Activated gamma-delta T cell treated with anti-CD3 and anti-CD28 coated beads, Interleukin-2, amount 50 U/mL, for 16 hours (primary cell): ENCODE results near the gene POLD4.
A peak's percentile ranks its signal among the peaks of the same experiment; 100 is the strongest.
"Not testable (repeated sequence)": the region's sequence is repeated elsewhere in the genome, so short reads cannot be mapped to it uniquely, and the experiment has no call there.

Source experiments
- DNase-seq: peaks from one replicate; pipeline ENCODE4 v3.0.0-alpha.2; 2020; ENCODE audit warnings: low read depth

The POLD4 gene

GRCh38 chr11:67353317-67354074 lies at the start of gene POLD4:
Gene POLD4, minus strand, starts transcription at chr11:67353546. Its CDS starts 147 bp downstream, at chr11:67353399.
- peak; percentile 95 for DNase-seq

DNA sequence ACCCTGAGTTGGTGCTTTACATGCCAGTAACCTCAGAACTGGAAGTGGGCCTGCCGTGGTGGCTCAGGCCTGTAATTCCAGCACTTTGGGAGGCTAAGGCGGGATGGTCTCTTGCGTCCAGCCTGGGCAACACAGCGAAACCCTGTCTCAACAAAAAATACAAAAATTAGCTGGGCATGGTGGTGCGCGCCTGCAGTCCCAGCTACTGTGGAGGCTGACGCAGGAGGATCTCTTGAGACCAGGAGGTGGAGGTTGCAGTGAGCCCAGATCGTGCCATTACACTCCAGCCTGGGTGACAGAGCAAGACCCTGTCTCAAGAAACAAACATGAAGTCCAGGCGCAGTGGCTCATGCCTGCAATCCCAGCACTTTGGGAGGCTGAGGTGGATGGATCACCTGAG lies 49.7 kb upstream of the POLD4 start:
- DNase-seq, result not testable (repeated sequence)

- DNase-seq, result not testable (repeated sequence)
These were observed 49.0 kb upstream of the POLD4 start for GRCh38 chr11:67402192-67402839.

GRCh38 chr11:67401495-67402191 lies 48.3 kb upstream of the POLD4 start, which contains the start of gene PPP1CA:
Gene PPP1CA, minus strand, starts transcription at chr11:67401858. Its CDS starts 76 bp downstream, at chr11:67401782.
- peak; percentile 88 for DNase-seq

DNA sequence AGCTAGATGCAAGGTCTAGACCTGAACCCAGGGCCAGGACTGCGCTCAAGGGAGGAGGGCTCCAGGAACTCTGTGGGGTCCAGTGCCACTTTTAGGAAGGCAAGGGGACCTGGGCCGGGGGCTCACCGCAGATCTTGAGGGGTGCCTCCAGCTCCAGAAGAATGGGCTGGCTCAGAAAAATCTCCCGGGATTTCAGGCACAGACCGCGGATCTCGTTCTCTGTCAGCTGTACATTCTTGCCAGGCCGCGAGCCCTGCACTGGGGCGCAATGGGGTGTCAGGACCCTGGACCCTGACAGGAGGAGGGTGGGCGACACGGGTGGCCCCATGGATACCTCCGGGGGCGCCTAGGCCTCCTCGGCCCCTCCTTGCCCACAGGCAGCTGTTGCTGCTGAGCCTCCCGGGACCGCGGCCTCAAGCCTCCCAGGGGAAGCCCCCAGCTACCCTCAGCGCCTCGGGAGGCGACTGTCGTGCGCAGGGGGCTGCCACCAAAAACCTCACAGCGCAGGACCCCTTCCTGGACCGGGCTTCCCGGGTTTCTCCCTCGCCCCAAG lies 47.7 kb upstream of the POLD4 start:
- no peak for DNase-seq

DNA sequence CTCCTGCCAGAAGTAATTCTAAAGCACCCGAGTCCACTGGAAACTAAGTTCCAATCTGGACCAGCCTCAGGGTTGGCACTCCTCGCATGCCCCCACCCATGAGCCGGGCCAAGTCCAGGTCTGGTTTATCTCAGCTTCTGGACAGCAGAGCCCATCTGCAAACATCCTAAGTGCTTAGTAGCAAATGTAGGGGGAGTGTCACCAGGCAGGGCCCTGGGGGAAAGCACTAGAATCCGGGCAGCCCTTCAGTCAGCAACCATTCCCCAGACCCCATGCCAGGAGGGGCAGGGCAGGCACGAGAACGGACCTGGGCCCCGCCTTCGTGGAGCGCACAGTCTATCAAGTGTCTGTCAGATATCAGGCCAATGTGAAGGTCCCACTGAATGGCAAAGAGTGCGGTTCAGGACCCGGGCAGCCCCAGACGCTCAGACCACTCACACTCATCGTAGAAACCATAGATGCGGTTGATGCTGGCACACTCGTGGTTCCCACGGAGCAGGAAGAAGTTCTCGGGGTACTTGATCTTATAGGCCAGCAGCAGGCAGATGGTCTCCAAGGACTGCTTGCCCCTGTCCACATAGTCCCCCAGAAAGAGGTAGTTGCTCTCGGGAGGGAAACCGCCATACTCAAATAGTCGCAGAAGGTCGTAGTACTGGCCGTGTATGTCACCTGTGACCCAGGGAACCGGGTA lies 47.0 kb upstream of the POLD4 start:
- no peak for DNase-seq

DNA sequence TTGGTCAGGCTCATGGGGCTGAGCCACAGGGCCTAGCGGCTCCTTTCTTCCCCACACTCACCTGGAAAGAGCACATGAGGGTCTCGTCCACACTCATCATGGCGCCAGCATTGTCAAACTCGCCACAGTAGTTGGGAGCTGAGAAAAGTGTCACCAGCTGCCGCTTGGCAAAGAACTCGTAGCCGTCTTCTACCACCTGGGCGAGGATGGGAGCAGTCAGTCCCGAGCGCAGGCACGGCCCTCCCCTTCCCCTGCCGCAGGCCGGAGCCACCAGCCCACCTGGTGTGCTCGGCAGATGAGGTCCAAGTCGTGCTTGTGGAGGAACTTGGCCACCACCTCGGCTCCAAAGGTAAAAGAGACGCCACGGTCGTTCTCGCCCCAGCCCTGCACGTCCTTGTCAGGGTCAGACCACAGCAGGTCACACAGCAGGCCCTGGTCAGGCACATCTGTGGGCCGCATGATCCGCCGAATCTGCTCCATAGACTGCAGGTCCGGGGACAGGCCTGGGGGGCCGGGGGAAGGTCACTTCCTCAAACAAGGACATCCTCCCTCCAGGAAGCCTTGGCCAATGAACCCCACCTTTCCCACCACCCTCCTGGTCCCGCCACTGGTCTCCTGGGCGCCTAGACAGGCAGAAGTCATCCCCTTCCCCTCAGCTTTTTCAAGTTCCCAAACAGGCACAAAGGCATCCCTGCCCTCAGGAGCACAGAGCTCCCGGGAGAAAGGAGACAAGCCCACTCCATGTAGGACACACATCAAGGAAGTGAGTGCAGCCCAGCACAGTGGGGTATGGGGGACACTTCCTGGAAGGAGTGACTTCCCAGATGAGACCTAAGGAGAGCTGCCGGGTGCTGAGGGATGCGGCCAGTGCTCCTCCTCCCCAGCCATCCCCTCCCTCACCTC lies 45.6 kb upstream of the POLD4 start:
- DNase-seq, result no peak

- DNase-seq, result no peak
These were observed 44.8 kb upstream of the POLD4 start for GRCh38 chr11:67397986-67398660.

- no peak for DNase-seq
These were observed 44.2 kb upstream of the POLD4 start for GRCh38 chr11:67397536-67397935.

DNA sequence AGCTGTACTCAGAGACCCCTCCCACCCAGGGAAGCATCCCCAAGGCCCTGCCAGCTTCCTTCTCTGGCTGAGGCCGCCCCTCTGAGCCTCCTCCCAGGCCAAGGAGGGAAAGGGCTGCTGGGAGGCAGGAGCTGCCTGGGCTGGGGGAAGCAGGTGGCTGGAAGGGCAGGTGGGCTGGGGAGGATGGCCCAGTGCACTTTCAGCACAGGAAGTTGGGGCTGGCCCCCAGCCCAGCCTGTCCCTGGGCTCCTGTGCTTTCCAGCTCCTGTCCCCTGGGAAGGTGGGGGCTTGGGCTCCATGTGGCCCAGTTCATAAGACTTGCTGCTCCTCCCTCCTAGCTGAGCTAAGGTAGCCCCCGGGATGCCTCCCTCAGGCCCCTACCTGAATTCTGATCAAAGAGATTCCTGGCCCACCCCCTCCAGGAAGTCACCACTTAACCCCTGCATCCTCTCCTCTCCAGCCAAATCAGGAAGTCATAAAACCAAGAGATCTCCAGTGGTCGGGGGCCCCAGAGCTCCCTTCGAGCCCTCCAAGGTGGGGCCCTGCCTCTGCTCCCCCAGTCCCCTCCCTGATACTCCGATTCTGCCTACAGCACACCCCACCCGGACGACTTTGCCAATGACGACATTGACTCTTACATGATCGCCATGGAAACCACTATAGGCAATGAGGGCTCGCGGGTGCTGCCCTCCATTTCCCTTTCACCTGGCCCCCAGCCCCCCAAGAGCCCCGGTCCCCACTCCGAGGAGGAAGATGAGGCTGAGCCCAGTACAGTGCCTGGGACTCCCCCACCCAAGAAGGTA lies 43.4 kb upstream of the POLD4 start:
- no peak for DNase-seq

GRCh38 chr11:67396259-67396581 lies 42.9 kb upstream of the POLD4 start:
- no peak for DNase-seq

DNA sequence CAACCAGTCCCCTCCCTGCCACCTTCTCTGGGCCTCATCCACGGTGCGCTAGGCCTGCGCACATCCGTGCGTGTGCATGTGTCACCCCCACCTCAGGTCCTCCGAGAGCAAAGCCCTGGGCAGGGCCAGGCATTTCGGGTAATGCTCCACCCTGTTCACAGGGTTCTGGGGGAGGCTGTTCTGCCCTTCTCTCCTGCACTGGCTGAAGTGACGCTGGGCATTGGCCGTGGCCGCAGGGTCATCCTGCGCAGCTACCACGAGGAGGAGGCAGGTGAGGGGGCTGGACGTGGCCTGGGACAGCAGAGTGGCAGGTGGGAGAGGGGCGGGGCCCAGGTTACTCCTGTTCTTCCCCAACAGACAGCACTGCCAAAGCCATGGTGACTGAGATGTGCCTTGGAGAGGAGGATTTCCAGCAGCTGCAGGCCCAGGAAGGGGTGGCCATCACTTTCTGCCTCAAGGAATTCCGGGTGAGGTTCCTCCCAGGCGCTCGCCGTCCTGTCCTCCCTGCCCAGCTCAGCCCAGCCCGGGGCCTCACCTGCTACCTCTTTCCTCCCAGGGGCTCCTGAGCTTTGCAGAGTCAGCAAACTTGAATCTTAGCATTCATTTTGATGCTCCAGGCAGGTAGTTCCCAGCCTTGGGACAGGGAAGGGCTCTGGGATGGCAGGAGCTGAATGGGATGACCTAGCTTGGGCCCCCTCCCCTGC lies 42.4 kb upstream of the POLD4 start:
- no peak for DNase-seq

- DNase-seq, result no peak
These were observed 40.6 kb upstream of the POLD4 start for GRCh38 chr11:67393990-67394389.

DNA sequence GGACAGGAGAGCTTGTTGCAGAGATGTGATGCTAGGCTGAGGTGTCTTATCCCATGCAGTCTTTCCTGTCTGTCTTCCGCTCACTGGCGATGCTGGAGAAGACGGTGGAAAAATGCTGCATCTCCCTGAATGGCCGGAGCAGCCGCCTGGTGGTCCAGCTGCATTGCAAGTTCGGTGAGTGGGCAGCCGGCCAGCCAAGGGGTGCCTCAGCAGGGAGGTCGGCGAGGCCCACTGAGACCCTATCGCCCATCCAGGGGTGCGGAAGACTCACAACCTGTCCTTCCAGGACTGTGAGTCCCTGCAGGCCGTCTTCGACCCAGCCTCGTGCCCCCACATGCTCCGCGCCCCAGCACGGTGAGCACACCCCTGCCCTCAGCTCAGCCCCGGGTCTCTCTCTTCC lies 40.1 kb upstream of the POLD4 start:
- DNase-seq, result no peak

DNA sequence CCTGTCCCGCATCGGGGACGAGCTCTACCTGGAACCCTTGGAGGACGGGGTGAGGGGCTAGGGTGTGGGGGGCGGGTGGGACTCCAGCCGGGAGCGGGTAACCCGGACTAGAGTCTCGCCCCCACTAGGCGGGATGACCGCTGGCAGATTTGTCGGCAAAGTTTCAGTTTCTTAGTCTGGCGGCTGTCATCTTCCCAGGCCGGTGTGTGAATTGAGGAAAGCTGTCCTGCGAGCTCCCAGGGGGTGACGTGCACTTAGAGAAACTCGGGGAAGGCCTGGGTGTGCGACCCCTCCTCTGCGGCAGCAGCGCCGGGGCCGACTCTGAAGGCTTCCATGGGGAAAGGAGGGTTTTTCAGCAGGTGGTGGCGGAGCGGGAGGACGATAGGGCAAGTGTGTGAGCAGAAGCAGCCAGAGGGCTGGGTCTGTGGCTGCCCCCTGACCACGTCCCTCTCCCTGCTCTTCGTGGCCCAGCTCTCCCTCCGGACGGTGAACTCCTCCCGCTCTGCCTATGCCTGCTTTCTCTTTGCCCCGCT lies 38.9 kb upstream of the POLD4 start:
- no peak for DNase-seq

DNA sequence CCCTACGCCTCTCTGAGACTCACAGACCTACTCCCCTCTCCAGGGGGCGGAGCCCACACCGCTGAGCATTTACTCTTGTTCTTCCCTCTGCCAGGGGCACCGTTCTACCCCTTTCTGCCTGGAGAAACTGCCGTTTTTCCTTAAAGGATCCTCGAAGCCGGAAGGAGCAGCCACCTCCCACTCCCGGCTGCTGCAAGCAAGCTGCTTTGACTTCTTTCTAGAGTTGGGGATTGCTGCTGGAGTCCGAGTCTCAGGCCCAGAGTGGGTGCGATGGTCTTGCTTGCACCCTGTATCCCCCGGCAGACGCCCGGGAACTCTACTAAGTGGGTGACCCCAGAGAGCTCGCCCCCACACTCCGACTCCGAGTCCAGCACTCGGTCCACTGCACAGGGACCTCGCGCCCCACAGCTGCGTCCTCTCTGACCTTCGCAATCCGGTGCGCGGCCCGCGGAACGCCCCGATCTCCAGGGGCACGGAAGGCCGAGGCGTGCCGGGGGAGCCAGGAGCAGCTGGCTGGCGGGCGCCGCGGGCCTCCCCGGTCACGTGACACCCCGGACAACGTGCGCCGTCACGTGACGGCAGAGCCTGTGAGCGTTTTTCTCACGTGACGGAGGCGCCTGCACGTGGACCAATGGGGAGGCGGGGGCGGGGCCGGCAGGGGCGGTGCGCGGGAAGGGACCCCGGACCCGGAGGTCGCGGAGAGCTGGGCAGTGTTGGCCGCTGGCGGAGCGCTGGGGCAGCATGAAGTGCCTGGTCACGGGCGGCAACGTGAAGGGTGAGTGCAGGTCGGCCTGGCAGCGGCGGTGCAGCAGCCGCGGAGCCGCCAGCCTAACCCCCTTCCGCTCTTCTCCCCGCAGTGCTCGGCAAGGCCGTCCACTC lies 38.2 kb upstream of the POLD4 start, which contains the start of gene RAD9A:
Gene RAD9A (plus strand): TSS at position 683 of the 879 bp plus-strand sequence. CDS start 59 bp downstream, at position 742.
- DNase-seq, result peak; percentile 89

GRCh38 chr11:67390947-67391303 lies 37.6 kb upstream of the POLD4 start:
- no peak for DNase-seq

DNA sequence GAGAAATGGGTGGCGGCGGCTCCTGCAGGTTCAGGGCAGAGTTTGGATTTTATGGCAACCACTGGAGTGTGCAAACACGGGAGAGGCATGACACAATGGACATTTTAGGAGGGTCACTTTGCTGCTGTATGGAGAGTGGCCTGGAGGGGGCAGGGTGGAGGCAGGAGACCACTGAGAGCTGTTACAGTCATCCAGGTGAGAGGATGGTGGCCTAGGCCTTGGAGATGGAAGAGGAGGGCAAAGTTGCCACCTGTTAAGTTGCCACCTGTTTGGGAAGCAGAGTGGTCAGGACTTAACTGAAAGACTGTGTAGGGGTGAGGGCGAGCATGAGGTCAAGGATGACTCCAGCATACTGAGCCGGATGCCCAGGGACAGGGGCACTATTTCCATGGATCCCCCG lies 36.1 kb upstream of the POLD4 start:
- peak; percentile 51 for DNase-seq
